ENCODE data around the gene ZCCHC7.

DNA sequence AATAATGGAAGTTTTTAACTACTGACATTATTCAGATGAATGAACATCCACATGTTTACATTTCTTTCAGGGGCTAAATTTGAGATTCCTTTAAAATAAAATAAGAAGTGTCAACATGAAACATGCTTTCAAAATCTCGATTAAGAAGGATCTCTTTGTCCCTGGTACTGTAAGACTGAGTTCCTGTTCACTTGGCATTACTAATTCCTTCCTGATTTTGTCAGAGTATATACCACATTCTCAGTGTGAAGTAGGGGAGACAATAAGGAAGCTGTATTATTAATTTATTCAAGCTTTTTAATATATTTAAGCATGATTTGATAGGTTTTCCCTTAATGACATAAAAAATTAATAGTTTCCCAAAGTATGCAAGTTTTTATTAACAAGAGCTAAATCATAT lies 220.6 kb downstream of the ZCCHC7 start:
- TF ChIP-seq, protein P1, sequence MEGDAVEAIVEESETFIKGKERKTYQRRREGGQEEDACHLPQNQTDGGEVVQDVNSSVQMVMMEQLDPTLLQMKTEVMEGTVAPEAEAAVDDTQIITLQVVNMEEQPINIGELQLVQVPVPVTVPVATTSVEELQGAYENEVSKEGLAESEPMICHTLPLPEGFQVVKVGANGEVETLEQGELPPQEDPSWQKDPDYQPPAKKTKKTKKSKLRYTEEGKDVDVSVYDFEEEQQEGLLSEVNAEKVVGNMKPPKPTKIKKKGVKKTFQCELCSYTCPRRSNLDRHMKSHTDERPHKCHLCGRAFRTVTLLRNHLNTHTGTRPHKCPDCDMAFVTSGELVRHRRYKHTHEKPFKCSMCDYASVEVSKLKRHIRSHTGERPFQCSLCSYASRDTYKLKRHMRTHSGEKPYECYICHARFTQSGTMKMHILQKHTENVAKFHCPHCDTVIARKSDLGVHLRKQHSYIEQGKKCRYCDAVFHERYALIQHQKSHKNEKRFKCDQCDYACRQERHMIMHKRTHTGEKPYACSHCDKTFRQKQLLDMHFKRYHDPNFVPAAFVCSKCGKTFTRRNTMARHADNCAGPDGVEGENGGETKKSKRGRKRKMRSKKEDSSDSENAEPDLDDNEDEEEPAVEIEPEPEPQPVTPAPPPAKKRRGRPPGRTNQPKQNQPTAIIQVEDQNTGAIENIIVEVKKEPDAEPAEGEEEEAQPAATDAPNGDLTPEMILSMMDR (IDR thresholded peaks at IDR 0.05) = no peak
- no peak for TF ChIP-seq POLR2A (IDR thresholded peaks at IDR 0.05)
